Parathyroid adenoma (tissue), 2 donors: ENCODE data around the gene C17orf107.

Experiments
- H2AFZ ChIP-seq: fragments of 300-600 bp; sonication (generic); one replicate; pipeline ENCODE4 v1.7.0; 2017; ENCODE audit warnings: antibody characterized with exemption, mild to moderate bottlenecking
- H3K27ac ChIP-seq: fragments of 300-600 bp; sonication (generic); one replicate; pipeline ENCODE4 v1.7.0; 2017
- H3K27me3 ChIP-seq: fragments of 300-600 bp; sonication (generic); one replicate; pipeline ENCODE4 v1.7.0; 2017; ENCODE audit warnings: low read length; ENCODE audit not compliant: control insufficient read depth, insufficient read depth
- H3K36me3 ChIP-seq: fragments of 300-600 bp; sonication (generic); one replicate; pipeline ENCODE4 v1.7.0; 2017; ENCODE audit warnings: low read length; ENCODE audit not compliant: control insufficient read depth, insufficient read depth
- H3K4me1 ChIP-seq: fragments of 300-600 bp; sonication (generic); one replicate; pipeline ENCODE4 v1.7.0; 2017; ENCODE audit warnings: control low read depth
- H3K4me2 ChIP-seq: fragments of 300-600 bp; sonication (generic); one replicate; pipeline ENCODE4 v1.7.0; 2017; ENCODE audit warnings: low read length
- H3K4me3 ChIP-seq: fragments of 300-600 bp; sonication (generic); one replicate; pipeline ENCODE4 v1.7.0; 2017; ENCODE audit warnings: low read depth, low read length
- H3K79me2 ChIP-seq: fragments of 300-600 bp; sonication (generic); one replicate; pipeline ENCODE4 v1.7.0; 2017; ENCODE audit warnings: control low read depth
- H3K9ac ChIP-seq: fragments of 300-600 bp; sonication (generic); one replicate; pipeline ENCODE4 v1.7.0; 2017; ENCODE audit warnings: mild to moderate bottlenecking
- H3K9me3 ChIP-seq: fragments of 300-600 bp; sonication (generic); one replicate; pipeline ENCODE4 v1.7.0; 2017; ENCODE audit warnings: low read length; ENCODE audit not compliant: control insufficient read depth
- TF ChIP-seq, protein P1 (sequence below): fragments of 300-600 bp; sonication (generic); IDR thresholded peaks from one replicate; pipeline ENCODE4 v1.7.0; 2017; ENCODE audit warnings: antibody characterized with exemption, mild to moderate bottlenecking
- donor health status: primary hyperparathyroidism.

The C17orf107 gene

DNA sequence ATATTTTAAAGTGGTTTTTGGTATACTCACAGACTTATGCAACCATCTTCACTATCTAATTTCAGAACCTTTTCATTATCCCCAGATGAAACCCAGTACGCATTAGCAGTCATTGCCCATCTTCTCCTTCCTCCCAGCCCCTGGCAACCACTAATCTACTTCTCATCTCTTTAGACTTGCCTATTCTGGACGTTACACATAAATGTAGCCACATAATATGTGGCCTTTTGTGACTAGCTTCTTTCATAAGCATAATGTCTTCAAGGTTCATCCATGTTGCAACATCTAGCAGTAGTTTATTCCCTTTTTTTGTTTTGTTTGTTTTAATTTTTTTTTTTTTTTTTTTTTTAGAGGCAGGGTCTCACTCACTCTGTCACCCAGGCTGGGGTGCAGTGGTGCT is 28.5 kb upstream of the C17orf107 start:
- no peak overlapping the region for H3K4me2 ChIP-seq
- no peaks in the 10 kb centered on the region for H3K9me3 ChIP-seq
- TF ChIP-seq, protein P1, sequence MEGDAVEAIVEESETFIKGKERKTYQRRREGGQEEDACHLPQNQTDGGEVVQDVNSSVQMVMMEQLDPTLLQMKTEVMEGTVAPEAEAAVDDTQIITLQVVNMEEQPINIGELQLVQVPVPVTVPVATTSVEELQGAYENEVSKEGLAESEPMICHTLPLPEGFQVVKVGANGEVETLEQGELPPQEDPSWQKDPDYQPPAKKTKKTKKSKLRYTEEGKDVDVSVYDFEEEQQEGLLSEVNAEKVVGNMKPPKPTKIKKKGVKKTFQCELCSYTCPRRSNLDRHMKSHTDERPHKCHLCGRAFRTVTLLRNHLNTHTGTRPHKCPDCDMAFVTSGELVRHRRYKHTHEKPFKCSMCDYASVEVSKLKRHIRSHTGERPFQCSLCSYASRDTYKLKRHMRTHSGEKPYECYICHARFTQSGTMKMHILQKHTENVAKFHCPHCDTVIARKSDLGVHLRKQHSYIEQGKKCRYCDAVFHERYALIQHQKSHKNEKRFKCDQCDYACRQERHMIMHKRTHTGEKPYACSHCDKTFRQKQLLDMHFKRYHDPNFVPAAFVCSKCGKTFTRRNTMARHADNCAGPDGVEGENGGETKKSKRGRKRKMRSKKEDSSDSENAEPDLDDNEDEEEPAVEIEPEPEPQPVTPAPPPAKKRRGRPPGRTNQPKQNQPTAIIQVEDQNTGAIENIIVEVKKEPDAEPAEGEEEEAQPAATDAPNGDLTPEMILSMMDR = no peak
- no peaks in the 10 kb centered on the region for H3K4me1 ChIP-seq
- peaks cover 25% of the 10 kb centered on the region for H3K79me2 ChIP-seq
- H3K27me3 ChIP-seq = no peaks in the 10 kb centered on the region
- H3K9ac ChIP-seq = no peak overlapping the region
- no peak overlapping the region for H3K27ac ChIP-seq
- H3K4me3 ChIP-seq = no peak overlapping the region
- no peaks in the 10 kb centered on the region for H3K36me3 ChIP-seq
- H2AFZ ChIP-seq = no peak overlapping the region

DNA sequence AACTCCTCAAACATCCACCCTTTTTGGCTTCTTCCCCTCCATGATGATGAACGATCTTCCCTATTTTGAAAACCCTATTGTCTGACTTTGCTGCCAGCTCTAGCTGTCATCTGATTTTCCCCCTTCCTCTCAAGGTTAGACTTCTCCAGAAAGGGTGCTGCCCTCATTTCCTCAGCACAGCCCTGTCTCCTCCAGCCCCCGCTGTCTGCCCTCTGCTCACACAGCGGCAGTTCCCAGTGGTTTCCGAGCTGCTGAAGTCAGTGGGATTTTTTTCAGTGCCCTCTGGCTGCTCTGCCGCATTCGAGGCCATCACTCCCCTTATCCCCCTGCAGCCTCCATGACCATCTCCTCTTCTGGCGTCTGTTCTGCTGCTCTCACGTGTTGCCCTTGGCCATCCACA is 26.6 kb upstream of the C17orf107 start:
- no peak overlapping the region for H3K9ac ChIP-seq
- no peak overlapping the region for H3K4me3 ChIP-seq
- no peak overlapping the region for H2AFZ ChIP-seq
- no peaks in the 10 kb centered on the region for H3K9me3 ChIP-seq
- TF ChIP-seq, protein P1 = no peak
- H3K27ac ChIP-seq = no peak overlapping the region
- H3K79me2 ChIP-seq = peaks cover 25% of the 10 kb centered on the region
- no peaks in the 10 kb centered on the region for H3K36me3 ChIP-seq
- H3K4me1 ChIP-seq = no peaks in the 10 kb centered on the region
- H3K27me3 ChIP-seq = no peaks in the 10 kb centered on the region
- H3K4me2 ChIP-seq = no peak overlapping the region

DNA sequence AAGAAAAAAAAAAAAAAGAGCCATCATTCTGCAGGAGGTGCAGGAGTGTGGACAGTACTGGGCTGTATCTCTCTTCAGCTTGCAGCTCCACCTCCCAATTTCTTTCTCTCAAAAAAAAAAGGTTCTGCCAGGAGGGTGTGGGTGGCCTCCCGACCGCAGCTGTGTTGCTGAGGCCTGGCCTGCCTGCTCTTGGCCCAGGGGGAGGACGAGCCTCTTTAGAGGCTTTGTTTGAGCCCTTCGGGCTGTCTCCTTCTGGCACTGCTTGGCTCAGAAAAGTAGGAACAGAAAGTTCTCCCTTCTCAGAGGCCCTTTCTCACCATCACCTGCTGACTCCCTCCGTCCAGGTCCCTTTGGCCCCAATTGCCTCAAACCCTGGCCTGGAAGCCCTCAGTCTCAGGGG is 22.2 kb upstream of the C17orf107 start:
- peaks cover 19% of the 10 kb centered on the region for H3K79me2 ChIP-seq
- H3K9me3 ChIP-seq = no peaks in the 10 kb centered on the region
- no peak overlapping the region for H3K4me2 ChIP-seq
- H3K27ac ChIP-seq = no peak overlapping the region
- H3K4me3 ChIP-seq = no peak overlapping the region
- no peak overlapping the region for H2AFZ ChIP-seq
- H3K4me1 ChIP-seq = no peaks in the 10 kb centered on the region
- no peak overlapping the region for H3K9ac ChIP-seq
- H3K27me3 ChIP-seq = no peaks in the 10 kb centered on the region
- H3K36me3 ChIP-seq = no peaks in the 10 kb centered on the region
- TF ChIP-seq, protein P1 = no peak

DNA sequence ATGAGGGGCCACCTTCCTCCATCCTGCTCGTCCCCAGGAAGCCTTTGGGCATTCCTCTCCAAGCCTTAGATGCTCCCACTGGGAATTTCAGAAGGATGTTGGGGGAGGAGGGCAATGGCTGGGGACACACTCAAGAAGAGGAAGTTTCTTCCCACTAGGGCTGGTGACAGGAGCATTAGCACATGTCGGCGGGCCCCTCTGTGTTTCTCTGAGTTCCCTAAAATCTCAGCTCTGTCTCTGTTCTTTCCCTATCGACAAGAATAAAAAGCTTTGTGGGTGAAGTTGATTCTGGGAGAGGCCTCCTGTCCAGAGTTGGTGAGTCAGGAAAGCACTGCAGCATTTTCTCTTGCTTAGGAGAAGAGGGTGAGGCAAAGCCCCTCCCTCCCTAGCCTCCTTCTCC is 19.7 kb upstream of the C17orf107 start:
- H3K27ac ChIP-seq = no peak overlapping the region
- no peak overlapping the region for H3K4me3 ChIP-seq
- H3K79me2 ChIP-seq = peaks cover 11% of the 10 kb centered on the region
- H3K27me3 ChIP-seq = no peaks in the 10 kb centered on the region
- H3K4me2 ChIP-seq = no peak overlapping the region
- no peak overlapping the region for H3K9ac ChIP-seq
- H3K4me1 ChIP-seq = no peaks in the 10 kb centered on the region
- TF ChIP-seq, protein P1 = no peak
- H2AFZ ChIP-seq = no peak overlapping the region
- no peaks in the 10 kb centered on the region for H3K36me3 ChIP-seq
- no peaks in the 10 kb centered on the region for H3K9me3 ChIP-seq

DNA sequence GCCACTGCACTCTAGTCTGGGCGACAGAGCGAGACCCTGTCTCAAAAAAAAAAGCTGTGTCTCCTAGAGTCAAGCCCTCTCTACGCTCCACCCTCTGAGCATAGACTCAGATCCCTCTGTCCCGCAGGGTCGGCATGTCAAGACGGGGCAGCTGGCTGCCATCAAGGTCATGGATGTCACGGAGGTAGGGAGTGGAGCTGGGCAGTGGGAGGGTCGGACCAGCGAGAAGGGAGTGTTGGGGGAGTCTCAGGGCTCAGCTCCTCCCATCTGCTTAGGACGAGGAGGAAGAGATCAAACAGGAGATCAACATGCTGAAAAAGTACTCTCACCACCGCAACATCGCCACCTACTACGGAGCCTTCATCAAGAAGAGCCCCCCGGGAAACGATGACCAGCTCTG is 18.5 kb upstream of the C17orf107 start:
- Histone ChIP-seq H3K36me3 (no peaks in the 10 kb centered on the region), H3K27ac (no peak overlapping the region), H3K4me3 (no peak overlapping the region), H3K4me2 (no peak overlapping the region), H3K9ac (no peak overlapping the region), H3K79me2 (peaks cover 8% of the 10 kb centered on the region), H3K27me3 (no peaks in the 10 kb centered on the region), H3K9me3 (no peaks in the 10 kb centered on the region), H2AFZ (no peak overlapping the region), H3K4me1 (no peaks in the 10 kb centered on the region)
- TF ChIP-seq, protein P1 = no peak
